NK-92 treated with Interleukin-12 subunit alpha and Interleukin-12 subunit beta, amount 100 ng/mL, for 24 hours (cell line): ENCODE results near the gene KRTAP5-8.
"Not testable (repeated sequence)": the region's sequence is repeated elsewhere in the genome, so short reads cannot be mapped to it uniquely, and the experiment has no call there.

Experiments used
- DNase-seq: peaks from one replicate; lab custom pipeline; 2025; lab: John Stamatoyannopoulos, UW

KRTAP5-8 gene

DNA sequence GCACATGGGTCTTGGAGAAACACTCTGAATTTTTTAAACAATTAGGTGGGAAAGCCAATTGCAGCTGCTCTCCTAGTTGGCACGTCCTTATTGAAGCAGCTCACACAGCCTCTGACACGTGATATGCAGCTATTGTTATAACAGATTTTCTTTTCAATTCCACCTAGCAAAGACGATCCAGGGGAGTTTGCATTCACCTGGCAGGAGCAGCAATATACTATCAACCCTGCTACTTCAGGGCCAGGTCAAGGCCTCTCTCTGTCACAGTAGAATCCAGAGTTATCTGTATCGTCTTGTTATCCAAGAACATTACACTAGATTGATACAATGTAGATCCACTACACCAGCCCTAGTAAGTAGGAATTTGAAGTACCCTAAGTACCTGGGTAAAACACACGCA is 36.6 kb downstream of the KRTAP5-8 start:
- no peak for DNase-seq

DNA sequence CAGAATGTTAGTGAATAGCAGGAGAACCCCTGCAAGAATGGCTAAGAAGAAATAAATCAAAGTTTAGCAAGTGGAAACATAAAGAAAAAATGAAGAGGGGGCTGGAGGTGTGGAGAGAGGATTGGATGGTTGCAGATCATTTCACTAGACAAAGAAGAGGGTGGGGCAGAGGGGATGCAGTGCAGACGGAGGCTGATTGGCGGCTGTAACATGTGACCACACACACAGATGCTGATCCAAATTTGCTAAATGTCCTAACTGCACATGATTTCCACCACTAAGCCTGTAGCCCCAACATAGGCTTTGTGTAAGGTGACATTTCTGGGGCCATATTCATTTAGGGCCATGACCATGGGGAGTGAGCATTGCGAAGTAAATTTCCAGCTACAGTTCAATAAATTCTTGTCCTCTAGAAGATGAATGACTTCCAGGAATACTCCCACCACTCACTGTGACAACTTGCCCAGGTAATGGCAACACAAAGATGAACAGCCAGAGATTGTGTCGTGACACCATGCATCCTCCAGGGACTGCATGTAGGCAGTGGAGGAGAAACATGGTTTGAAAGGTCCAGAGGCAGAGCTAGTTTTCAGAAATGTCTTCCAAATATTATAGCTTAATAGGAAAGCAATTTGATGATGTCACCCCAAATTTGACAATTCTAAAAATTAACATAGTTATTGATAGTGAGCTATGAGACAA is 38.0 kb downstream of the KRTAP5-8 start:
- DNase-seq: no peak

DNA sequence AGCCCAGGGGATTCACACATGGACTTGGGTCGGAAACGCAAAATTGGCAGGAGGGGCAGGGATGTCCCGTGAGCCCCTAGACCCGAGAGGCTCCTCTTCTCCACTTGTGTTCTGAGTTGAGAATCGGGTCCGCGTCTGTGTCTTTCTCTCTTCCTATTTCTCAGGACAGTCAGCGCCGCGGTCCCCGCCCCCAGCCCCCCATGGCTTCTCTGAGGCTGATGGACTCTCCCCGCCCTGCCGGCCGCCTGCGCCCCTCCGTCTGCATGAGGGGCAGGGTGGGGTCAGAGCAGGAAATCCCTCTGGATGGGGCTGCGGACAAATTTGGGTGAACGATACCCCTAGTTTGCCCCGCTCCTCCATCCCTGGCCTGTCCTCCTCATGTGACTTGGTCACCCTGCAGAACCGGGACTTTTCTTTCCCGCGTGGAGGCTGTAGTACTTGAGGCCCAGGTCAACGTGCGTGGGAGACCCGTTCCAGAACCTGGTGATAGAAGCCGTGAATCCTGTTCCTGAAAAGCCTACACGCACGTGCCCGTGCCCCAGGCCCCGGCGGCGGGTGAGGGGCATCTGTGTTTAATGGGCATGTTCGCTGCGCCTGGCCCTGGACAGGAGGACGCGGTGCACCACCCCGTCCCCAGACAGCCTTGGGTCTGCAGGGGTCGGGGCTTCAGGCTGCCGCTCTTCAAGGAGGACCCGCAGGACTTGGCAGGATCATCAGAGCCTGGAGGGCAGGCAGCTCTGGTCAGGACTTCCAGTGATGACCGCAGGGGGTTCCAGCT is 39.1 kb downstream of the KRTAP5-8 start:
- not testable (repeated sequence) for DNase-seq

GRCh38 chr11:71577469-71578004 is 39.7 kb downstream of the KRTAP5-8 start:
- no peak for DNase-seq

GRCh38 chr11:71579513-71579912 is 41.7 kb downstream of the KRTAP5-8 start:
- DNase-seq: not testable (repeated sequence)

DNA sequence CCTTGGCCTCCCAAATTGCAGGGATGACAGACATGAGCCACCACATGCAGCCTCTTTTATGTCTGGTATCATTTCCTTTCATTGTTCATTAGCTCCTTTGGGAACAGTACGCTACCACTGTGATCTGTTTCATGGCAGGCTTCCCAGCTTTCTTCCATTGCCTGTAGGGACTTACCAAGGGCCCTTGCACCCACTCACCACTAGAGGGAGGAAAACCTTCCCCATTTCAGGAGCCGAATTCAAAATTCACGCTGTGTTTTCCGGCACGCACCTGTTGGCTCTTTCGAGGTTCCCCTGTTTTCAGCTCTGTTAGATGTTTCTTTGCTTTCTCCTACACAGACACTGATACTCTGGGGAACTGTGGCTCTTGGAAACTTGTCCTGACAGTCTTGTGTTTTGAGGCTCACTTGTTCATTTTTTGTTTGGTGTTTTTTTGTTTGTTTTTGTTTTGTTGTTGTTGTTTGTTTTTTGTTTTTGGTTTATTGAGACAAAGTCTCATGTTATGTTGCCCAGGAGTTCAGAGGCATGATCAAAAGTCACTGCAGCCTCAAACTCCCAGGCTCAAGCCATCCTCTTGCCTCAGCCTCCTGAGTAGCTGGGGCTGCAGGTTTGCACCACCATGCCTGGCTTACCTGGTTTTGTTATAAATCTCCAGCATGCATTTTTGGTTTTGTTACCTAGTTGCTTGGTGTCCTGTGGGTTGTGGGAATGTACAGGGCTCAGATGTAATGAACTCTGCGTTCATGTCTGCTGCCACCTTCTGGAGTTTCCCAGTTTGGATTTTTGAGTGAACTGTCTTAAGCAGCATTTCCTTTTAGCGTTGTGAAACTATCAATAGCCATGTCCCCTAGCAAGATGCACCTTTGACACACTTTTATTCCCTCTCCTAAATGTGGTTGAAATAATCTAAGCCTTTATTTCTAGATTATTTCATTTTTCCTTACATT is 42.5 kb downstream of the KRTAP5-8 start:
- DNase-seq: no peak

DNA sequence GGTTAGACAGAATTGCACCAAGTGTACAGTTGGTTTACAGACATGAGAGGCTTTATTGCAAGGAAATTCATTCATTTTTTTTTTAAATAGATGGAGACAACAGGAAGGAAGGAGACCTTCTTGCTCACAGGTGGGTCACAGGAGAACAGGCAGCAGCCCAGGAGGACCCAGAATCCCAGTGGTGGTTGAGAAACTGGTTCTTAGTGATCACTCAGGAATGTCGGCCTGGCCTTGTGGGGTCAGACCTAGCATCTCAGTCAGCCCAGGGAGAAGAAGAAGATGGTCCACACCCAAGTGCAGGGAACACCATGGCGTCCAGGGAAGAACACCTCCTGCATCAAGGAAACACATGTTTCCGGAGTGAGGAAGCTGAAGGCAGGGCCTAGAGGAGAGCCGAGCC is 44.0 kb downstream of the KRTAP5-8 start:
- DNase-seq: no peak

GRCh38 chr11:71582309-71582895 is 44.6 kb downstream of the KRTAP5-8 start, which contains the start of gene KRTAP5-11:
TSS of gene KRTAP5-11 (minus strand) at chr11:71582875. CDS start at chr11:71582837, 38 bp downstream.
- DNase-seq: no peak

GRCh38 chr11:71582969-71583368 is 45.1 kb downstream of the KRTAP5-8 start:
- not testable (repeated sequence) for DNase-seq

DNA sequence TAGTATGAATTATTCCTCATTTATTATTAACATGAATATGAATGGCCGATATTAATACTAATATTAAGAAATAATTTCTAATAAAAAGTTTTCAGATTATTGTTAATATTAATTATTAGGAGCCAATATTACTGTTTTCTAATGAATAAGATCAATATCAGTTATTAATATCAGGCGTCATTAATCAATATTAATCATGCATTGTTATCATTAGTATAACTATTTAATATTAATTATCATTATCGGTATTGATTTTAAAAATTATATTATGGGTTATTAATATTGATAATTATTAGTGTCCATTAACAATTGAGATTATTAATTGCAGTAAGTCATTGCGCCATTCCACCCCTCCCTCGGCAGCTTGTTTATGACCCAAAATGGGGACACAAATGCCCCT is 47.8 kb downstream of the KRTAP5-8 start:
- DNase-seq: not testable (repeated sequence)

DNA sequence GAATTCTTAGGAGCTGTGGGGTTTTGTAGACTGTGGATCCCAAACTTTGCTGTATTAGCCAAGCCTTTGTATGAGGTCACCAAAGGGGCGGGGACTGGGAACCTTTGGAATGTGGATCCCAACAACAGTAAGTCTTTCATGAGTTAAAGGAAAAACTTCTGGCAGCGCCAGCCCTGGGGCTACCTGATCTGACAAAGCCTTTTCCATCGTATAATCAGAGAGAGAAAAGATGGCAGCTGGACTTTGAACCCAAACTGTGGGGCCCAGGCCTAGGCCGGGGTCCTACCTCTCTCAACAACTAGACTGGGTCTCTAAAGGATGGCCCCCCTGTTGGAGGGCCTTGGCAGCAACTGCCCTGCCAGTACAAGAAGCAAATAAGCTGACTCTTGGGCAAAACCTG is 50.5 kb downstream of the KRTAP5-8 start:
- not testable (repeated sequence) for DNase-seq
